ENCODE data around the gene ILK. TPM values are rescaled to one million over a fixed set of nuclear protein-coding genes. Genes with fewer than 3 reads are reported as not detected.

The ILK gene
- polyA plus RNA-seq, 3 donors from 2014 or later, result 155 to 297 (median 193) TPM

Other genes with a start within 250 kb of the ILK start
- 10 to 100 TPM; 12.0 to 21.9 (median 18.4) TPM for gene SMPD1, start 213.3 kb upstream of the ILK start, polyA plus RNA-seq
- gene APBB1, start 184.7 kb upstream of the ILK start, polyA plus RNA-seq, result 10 to 100 TPM; 30.8 to 55.9 (median 35.2) TPM
- not detected for gene HPX, start 162.8 kb upstream of the ILK start, polyA plus RNA-seq
- 1 to 10 TPM; 1.8 to 5.0 (median 2.9) TPM for gene TRIM3, start 129.8 kb upstream of the ILK start, polyA plus RNA-seq
- gene ARFIP2, start 122.4 kb upstream of the ILK start, polyA plus RNA-seq, result 10 to 100 TPM; 34.2 to 39.9 (median 35.0) TPM
- 10 to 100 TPM; 33.9 to 41.6 (median 35.2) TPM for gene TIMM10B, start 122.3 kb upstream of the ILK start, polyA plus RNA-seq
- gene DNHD1, start 106.5 kb upstream of the ILK start, polyA plus RNA-seq, result 1 to 10 TPM in 1 of 3 donors, under 1 TPM in 2; 0.74 to 1.3 (median 0.86) TPM
- 10 to 100 TPM; 17.6 to 25.7 (median 18.3) TPM for gene RRP8, start 158 bp upstream of the ILK start, polyA plus RNA-seq
- gene TAF10, start 8.4 kb downstream of the ILK start, polyA plus RNA-seq, result 100 to 1,000 TPM; 329 to 365 (median 334) TPM
- gene TPP1, start 15.6 kb downstream of the ILK start, polyA plus RNA-seq, result 100 to 1,000 TPM; 110 to 225 (median 167) TPM
- gene DCHS1, start 52.0 kb downstream of the ILK start, polyA plus RNA-seq, result under 1 TPM in 2 of 3 donors, not detected in 1; 0.10 to 0.11 TPM
- 10 to 100 TPM in 2 of 3 donors, 1 to 10 TPM in 1; 4.6 to 17.0 (median 13.7) TPM for gene MRPL17, start 79.6 kb downstream of the ILK start, polyA plus RNA-seq
- gene OR2AG2, start 168.2 kb downstream of the ILK start, polyA plus RNA-seq, result not detected
- gene OR2AG1, start 179.2 kb downstream of the ILK start, polyA plus RNA-seq, result not detected
- not detected for gene OR6A2, start 195.9 kb downstream of the ILK start, polyA plus RNA-seq
- gene OR10A5, start 241.9 kb downstream of the ILK start, polyA plus RNA-seq, result not detected

Data from immature natural killer cell (primary cell).